Esophagus squamous epithelium (tissue), 4 donors: Measurements from ENCODE around the gene FAH.

Source experiments
- CTCF ChIP-seq, 6 experiments: fragments of 450-650 bp in 4 of 6; fragments of 200-600 bp in 2 of 6; sonication (generic) in 2 of 6; IDR thresholded peaks; one replicate each; pipeline ENCODE4 v1.5.1; 2016 to 2019; ENCODE audit warnings: antibody characterized with exemption in 6 of 6, mild to moderate bottlenecking in 4 of 6, moderate library complexity in 4 of 6
- POLR2A ChIP-seq, 4 donors: fragments of 450-650 bp; IDR thresholded peaks; one replicate each; pipeline ENCODE4 v1.6.1; 2017; ENCODE audit warnings: antibody characterized with exemption in 4 of 4, mild to moderate bottlenecking in 4 of 4, moderate library complexity in 3 of 4

- TF ChIP-seq CTCF (IDR thresholded peaks at IDR 0.05) (no peak), POLR2A (IDR thresholded peaks at IDR 0.05) (no peak)
Observed at GRCh38 chr15:80175436-80175835, 22.6 kb downstream of the FAH start.
